SK-N-SH (cell line): ENCODE results near the gene SERPINB5.

Experiments
- CTCF ChIP-seq: fragments of 200-600 bp; sonication (generic); IDR thresholded peaks from 2 replicates; pipeline ENCODE4 v1.6.1; 2017; ENCODE audit warnings: antibody characterized with exemption, mild to moderate bottlenecking, moderate library complexity
- FOXM1 ChIP-seq: IDR thresholded peaks from 2 replicates; pipeline ENCODE4 v1.4.0; 2012; ENCODE audit warnings: low read depth, mild to moderate bottlenecking
- GABPA ChIP-seq: IDR thresholded peaks from 2 replicates; pipeline ENCODE4 v1.4.0; 2012; ENCODE audit warnings: low read depth, mild to moderate bottlenecking
- POLR2AphosphoS5 ChIP-seq: IDR thresholded peaks from 2 replicates; pipeline ENCODE4 v1.6.1; 2012; ENCODE audit warnings: low read depth, low read length
- RAD21 ChIP-seq: IDR thresholded peaks from 2 replicates; pipeline ENCODE4 v1.6.1; 2012; ENCODE audit warnings: mild to moderate bottlenecking, low read length
- RCOR1 ChIP-seq: fragments of 150-350 bp; IDR thresholded peaks from 2 replicates; pipeline ENCODE4 v1.6.1; 2017; ENCODE audit warnings: antibody characterized with exemption, low read length

GRCh38 chr18:63464434-63464833, 12.3 kb upstream of the SERPINB5 start:
- TF ChIP-seq CTCF (no peak), POLR2AphosphoS5 (no peak), RCOR1 (no peak), RAD21 (no peak), GABPA (no peak), FOXM1 (no peak)
